GM12875 (cell line): ENCODE measurements around the gene UBQLN2.

ENCODE experiments used
- H3K4me3 ChIP-seq: one replicate; pipeline ENCODE4 v1.5.1; 2011; ENCODE audit warnings: low read depth, low read length, control low read depth
- CTCF ChIP-seq: IDR thresholded peaks from 2 replicates; pipeline ENCODE4 v1.5.1; 2011; ENCODE audit warnings: low read depth, mild to moderate bottlenecking, control low read depth, inconsistent platforms, low read length, moderate library complexity, borderline replicate concordance; ENCODE audit not compliant: insufficient read depth

Gene UBQLN2

GRCh38 chrX:56564164-56564885 lies 898 bp downstream of the UBQLN2 start:
- peak overlapping the region; percentile 82 for H3K4me3 ChIP-seq
- TF ChIP-seq CTCF, result no peak

- no peak for TF ChIP-seq CTCF
- H3K4me3 ChIP-seq, result peak overlapping the region; percentile 82
These were observed 1.8 kb downstream of the UBQLN2 start for GRCh38 chrX:56564921-56565840.

GRCh38 chrX:56569378-56570057 lies 6.1 kb downstream of the UBQLN2 start:
- TF ChIP-seq CTCF, result no peak

GRCh38 chrX:56572975-56573374 lies 9.5 kb downstream of the UBQLN2 start:
- TF ChIP-seq CTCF, result no peak
- no peak overlapping the region for H3K4me3 ChIP-seq

More at GRCh38 chrX:56569378-56570057, 6.1 kb downstream of the UBQLN2 start:
- no peak overlapping the region for H3K4me3 ChIP-seq

- no peak overlapping the region for H3K4me3 ChIP-seq
- TF ChIP-seq CTCF, result no peak
These were observed 11.4 kb downstream of the UBQLN2 start for GRCh38 chrX:56574861-56575260.

- no peak overlapping the region for H3K4me3 ChIP-seq
- TF ChIP-seq CTCF, result no peak
These were observed 13.3 kb downstream of the UBQLN2 start for GRCh38 chrX:56576721-56577120.
